SHP77 treated with DMSO at 0.1 percent for 48 hours (cell line): ENCODE data around the gene TCP11L2.
"Not testable (repeated sequence)": the region's sequence is repeated elsewhere in the genome, so short reads cannot be mapped to it uniquely, and the experiment has no call there.

Experiments used
- DNase-seq: peaks from one replicate; lab custom pipeline; 2025; lab: John Stamatoyannopoulos, UW

Gene TCP11L2

DNA sequence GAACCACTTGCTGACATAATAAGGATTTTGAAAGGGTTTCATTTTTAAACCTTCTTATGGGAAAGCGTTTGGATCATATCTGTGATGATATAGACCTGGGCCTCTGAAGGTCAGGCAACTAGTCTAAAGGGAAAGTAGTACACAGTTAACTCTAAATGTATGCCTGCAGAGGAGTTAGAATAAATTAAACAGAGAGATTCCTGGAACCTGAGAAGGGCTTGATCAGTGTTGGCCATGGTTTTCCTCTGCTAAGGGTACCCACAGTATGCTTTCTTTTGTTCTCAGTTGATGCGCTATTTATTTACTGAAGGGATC is 40.6 kb downstream of the TCP11L2 start:
- no peak for DNase-seq

DNA sequence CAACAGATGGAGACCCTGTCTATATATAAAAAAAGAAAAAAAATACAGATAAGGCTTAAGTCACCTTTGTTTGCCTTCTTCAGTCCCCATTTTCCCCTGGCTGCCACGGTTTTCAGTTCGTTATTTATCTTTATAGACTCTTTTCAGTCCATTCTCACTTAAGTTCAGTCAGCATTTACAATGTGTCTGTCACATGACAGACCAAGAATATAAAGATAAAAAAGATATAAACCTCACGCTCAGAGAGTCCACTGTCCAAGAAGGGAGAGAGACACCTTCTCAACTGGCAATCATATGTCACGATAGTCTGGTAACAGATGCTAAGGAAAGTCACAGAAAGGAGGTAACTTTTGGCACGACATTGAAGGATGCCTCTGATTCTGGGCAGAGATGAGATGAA is 41.6 kb downstream of the TCP11L2 start:
- no peak for DNase-seq

DNA sequence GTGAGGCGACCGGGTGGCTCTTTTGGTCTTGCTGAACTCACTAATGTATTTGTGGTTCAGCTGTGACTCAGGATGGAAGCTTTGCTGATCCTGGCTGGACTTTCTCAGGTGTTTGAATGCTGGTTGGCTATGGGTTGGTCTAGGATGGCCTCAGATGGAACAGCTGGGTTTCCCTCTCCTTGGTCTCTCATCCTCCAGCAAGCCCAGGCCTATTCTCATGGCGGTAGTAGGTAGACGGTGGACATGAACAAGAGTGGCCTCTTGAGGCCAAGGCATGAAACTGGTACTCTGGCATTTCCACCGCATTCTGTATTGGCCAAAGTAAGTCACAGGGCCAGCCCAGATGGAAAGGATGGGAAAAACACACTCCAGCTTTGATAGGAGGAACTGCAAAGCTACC is 43.2 kb downstream of the TCP11L2 start:
- DNase-seq, result no peak

DNA sequence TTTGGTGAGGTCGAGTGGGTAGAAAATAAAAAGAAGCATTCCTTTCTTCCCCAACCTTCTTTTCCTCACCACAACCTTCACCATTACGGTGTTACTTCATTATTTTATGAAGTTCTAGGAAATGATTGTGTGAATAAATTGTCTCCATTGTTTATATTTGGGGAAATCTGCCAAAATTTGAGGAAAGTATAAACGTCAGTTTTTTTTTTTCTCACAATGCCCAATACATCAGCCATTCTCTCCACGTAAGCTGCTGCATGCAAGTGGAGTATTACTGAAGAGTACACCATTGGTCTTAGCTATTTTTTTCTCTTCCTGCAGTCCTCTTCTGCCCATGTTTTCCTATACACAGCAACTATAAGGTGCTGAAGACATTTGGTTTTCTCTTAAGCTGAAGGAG is 45.9 kb downstream of the TCP11L2 start:
- no peak for DNase-seq

DNA sequence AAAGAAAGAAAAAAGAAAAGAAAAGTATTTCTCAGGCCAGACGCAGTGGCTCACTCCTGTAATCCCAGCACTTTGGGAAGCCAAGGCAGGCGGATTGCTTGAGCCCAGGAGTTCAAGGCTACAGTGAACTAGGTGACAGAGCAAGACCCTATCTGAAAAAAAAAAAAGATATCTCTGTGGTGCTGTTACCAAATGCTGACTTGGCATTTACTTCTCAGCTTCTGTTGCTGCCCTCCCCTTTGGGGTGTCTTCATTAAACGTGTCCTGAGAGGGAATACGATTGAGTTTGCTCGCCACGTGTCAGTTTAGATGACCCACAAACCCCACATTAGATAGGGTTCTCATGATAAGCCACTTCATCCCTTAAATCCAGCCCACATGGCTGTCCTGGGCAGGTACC is 50.6 kb downstream of the TCP11L2 start:
- DNase-seq, result no peak

DNA sequence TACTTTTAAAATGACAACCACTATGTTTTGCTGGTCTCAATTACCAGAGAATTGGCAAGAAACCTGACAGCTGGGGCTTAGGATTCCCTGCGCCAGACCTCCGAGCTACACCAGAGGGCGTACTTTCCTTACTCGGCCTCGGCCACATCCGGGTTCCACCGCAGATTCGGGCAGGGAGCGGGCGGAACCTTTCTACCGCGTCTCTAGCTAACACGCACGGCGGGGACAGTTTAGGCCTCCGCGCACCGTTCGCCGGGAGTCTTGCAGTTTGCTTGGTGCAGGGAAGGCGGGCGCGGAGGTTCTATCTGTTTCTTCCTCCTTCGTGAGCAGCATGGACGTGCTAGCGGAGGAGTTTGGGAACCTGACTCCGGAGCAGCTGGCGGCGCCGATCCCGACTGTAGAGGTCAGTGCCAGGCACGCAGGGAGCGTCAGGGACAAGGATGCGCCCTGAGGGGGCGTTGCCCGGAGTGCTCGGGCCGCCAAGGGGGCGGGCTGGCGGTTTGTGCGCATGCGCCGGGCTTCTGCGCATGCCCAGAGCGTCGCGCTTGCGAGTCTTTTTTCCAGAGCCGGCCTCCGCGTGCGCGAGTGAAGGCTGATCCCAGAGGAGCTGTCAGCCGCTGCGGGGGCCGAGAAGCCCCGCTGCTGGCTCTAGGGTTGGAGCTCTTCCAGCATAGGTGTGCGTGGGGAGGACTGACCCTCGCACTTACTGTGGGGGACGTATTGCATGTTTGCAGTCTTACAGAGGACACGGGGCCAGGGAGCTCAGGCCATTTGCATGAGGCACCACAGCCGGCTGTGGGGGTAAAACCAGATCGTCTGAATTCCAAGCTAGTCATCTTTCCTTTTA is 55.2 kb downstream of the TCP11L2 start, which contains the start of gene POLR3B:
TSS of gene POLR3B (plus strand) at position 200 of the 847 bp plus-strand sequence. CDS start at position 332, 132 bp downstream.
- peak; percentile 86 for DNase-seq

DNA sequence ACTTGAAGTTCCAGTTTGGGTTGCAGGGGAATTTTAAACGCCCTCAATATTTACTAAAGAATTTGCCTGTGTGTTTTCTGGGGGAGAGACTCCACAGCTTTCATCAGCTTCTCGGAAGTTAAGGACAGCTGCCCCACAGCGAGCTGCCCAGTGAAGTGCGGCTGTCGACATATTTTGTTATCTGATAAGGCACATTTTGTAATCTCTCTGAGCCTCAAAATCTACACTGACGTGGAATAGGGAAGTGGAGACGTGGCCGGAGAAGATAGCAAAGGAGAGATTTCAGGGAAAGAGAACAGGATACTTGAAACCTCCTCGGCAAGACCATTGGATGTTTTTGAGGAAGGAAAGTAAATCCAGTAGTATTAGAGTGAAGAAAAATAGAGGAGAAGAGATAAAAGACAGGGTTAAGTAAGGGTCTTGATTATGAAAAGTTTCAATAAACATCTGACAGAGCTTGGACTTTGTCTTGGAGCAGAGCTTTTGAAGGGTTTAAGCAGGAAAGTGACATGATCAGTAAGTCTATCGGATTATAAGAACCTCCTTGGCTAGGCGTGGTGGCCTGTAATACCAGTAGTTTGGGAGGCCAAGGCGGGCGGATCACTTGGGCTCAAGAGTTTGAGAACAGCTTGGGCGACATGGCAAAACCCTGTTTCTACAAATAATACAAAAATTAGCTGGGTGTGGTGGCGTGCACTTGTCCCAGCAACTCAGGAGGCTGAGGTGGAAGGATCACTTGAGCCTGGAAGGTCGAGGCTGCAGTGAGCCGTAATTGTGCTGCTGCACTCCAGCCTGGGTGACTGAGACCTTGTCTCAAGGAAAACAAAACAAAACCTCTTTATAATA is 56.1 kb downstream of the TCP11L2 start:
- DNase-seq, result no peak

DNA sequence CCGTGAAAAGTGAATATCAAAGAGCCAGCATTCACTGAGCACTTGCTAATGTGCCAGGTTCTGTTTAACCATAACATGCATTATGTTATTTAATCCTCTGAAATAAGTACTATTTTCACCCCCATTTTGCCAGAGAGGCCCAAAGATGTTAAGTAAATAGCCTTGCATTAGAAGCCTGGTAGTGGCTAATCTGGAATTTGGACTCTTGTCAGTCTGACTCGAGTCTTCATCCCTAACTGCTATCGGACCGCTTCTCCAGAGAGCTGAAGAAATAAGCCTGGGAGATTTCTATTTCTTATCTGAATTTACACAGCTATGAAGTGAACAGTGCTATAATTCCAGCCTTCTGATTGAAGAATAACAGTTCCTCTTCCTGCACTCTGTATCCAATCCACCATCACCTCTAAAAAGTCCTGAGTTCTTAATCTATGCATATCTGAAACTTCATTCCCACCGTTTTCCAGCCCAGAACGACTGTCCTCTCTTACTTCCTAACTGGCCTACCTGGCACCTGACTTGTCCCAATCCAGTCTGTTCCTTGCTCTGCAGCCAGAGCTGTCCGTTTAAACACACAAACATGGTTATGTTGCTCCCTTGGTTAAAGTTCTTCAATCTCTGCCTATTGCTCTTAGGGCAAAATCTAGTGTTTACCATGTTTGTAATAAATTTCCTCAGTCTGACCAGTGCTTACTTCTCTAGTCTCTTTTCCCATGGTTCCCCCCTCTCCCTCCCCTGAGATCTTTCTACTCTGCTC is 57.3 kb downstream of the TCP11L2 start:
- no peak for DNase-seq

DNA sequence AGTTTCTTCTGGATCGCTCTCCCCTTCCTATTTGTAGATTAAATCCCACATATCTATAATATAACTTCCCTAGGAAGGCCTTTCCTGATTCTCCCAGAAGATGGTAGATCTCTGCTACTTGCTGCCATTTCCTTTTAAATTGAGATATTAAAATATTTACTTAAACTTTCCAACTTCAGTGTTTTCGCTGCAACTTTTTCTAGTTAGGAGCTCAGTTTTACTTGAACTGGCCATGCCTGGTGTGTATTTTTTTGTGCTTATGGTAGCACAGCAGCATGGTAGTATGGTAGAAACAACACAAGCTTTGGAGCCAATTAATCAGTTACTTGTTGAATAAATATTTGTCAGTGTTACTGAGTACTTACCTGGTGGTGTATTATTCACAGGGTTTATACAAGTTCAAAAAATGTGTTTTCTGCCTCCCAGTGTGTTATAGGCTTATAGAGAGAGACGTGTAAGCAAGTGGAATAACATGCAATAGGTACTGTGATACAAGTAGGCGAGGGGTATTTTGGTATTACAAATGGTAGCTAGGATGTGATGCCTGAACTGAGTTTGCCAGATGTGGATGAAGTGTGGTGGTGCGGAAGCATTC is 58.0 kb downstream of the TCP11L2 start:
- DNase-seq, result no peak

DNA sequence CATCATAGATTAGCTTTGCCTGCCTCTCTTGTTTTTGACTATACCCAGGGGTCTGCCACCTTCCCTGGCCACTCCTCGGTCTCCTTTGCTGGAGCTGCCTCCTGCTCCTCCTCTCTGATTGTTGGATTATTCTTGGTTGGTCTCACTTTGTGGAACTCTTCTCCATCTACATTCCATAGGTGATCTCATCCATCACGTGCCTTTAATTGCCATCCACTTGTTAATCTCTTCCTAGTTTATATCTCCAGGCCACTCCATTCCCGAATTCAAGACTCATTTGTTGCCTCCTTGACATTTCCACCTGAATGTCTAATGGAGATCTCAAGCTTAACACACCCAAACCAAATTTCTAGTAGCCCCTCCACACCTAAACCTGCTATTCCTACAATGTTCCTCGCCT is 60.4 kb downstream of the TCP11L2 start:
- DNase-seq, result no peak

DNA sequence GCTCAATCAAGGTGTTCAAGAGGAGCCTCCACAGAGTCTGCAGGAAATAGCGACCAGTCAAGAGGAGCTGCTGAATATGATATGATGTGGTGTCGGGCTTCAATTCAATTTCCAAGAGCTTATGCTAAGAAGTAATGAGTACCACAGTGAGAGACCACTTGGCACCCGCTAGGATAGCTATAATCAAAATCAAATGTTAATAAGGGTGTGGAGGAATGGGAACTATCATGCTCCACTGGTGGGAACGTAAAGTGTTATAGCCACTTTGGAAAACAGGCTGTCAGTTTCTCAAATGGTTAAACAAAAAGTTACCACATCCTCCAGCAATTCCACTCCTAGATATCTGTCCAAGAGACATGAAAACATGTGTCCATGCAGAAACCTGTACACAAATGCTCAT is 61.7 kb downstream of the TCP11L2 start:
- DNase-seq, result no peak

DNA sequence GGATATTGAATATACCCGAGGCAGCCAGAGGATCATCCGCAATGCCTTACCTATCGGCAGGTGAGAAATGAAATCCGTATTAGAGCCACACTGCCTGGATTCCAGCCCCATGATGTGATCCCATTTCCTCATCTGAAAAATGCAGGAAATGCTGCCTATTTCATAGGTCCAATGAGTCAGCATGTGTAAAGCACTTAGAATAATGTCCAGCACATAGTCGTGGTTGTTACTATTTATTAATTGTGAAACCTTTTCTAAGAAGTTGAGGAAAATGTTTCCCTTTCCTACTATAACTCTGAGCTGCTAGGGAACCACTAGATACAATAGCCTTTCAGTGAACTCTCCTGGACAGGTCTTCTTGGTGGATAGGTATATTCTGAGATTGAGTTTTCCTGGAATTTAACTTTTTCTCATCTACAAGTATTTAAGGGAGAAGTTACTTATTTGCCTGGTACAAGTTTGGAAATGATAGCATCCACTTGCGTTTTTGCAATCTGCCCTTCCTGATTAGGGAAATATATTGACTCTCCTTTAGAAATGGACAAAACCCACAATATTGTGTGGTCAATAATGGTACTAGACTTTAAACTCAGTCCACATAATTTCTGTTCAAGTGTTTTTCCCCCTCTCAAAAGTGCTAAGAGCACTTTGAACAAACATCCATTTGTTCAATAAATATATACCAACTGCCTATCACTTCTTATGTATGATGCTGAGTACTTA is 67.3 kb downstream of the TCP11L2 start:
- no peak for DNase-seq

DNA sequence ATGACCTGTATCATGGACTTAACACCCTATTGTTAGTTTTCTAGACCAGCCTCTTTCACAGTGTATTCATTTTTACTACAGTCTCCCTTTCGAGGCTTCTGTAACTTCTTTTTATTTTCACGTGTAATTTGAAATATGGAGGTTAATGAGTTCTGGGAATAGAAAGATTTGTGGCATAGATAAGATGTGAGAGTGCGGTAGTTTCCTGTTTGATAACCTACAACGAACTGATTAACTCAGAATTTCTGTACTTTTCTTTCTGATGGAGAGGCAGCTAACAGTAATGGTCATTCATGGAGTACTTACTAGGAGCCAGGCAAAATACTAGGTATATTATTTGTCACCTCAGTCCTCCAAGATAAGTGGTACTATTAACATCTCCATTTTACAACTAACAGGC is 76.3 kb downstream of the TCP11L2 start:
- no peak for DNase-seq

DNA sequence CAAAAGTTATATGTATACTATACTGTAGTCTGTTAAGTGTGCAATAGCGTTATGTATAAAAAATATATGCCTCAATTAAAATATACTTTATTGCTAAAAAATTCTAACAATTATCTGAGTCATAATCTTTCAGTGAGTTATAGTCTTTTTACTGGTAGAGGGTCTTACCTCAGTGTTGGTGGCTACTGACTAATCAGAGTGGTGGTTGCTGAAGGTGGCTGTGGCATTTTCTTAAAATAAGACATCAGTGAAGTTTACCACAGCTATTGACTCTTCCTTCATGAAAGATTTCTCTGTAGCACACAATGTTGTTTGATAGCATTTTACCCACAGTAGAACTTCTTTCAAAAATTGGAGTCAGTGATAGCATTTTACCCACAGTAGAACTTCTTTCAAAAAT is 78.4 kb downstream of the TCP11L2 start:
- DNase-seq, result no peak

DNA sequence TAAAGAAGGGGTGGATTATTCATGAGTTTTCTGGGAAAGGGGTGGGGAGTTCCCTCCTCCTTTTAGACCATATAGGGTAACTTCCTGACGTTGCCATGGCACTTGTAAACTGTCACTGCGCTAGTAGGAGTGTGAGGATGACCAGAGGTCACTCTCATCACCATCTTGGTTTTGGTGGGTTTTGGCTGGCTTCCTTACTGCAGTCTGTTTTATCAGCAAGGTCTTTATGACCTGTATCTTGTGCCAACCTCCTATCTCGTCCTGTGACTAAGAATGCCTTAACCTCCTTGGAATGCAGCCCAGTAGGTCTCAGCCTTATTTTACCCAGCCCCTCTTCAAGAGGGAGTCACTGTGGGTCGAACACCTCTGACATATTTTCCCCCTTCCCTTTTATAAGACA is 79.3 kb downstream of the TCP11L2 start:
- not testable (repeated sequence) for DNase-seq

DNA sequence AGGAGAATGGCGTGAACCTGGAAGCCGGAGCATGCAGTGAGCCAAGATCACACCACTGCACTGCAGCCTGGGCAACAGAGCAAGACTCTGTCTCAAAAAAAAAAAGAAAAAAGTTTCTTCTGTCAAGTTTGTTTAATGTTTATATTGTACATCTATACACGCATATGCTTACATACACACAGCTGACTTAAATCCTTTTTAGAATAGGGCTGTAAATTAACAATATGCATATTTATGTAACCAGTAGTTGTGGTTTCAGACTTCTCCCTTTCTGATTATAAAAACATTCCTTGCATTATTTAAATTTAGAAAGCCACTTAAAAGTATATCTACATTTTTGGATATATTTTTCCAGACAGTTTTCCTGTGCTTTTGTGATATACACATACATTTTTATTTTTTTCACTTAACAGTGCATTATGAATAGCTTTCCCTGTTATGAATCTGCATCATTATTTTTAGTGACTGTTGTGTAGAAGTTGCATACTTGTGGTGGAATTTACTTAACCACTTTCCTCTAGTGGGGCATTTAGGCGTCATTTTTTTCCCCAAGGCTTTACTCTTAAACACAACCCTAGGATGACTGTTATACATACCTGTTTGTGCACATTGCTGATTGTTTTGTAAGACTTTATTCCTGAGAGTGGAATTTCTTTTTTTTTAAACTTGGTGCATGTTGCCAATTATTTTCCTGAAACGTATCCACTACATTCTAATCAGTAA is 84.4 kb downstream of the TCP11L2 start:
- no peak for DNase-seq

DNA sequence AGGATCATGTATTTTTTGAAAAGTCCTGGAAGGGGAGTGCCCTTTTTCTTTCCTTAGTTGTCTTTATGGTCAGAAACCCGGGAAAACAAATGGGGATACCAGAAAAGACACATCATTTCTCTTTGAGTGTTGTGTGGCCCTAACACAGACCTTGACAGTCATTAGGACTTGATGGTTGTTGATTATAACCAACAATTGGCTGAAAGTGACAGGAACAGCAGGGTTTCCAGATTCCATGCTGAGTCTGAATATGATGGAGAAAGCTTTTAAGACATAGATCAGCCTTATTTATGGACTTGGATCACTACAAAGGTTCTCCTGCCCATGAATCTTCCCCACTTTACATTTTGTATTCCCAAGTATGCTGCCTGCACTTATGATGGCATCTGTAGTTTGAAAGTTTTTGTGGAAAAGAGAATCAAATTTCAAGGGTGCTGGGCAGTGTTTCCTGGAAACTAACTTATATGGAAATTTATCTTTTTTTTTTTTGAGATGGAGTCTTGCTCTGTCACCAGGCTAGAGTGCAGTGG is 85.4 kb downstream of the TCP11L2 start:
- DNase-seq, result no peak

DNA sequence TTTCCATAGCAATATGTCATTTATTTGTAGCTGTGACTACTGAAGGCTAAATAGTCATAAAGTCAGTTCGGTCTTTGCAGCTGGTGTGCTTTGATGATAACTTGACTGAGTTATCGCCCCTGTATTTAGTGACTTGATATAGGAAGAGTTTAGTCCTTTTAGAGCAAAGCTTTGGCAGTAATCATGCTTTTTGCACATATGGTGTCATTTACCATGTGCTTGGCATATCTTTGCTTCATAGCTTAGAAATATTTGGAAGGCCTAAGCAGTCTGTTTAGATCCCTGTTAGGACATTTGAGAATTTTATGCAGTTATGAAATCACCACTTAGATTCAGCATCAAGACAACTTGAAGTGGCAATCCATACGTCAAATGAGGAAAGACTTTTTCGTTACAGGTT is 86.6 kb downstream of the TCP11L2 start:
- DNase-seq, result no peak

DNA sequence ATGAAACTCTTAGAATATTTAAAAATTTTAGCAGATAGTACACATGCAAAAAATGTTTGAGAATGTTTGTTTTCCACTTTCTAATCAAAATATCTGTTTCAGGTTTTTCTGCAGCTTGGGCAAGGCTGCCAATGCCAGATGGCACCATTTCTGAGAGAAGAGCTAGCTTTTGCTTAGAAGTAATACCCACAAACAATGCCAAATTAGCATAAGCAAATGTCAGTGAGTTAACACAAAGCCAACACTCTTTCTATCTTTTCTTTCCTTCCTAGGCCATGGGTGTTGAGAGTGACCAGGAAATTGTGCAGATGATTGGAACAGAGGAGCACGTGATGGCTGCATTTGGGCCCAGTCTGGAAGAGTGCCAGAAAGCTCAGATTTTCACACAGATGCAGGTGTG is 90.2 kb downstream of the TCP11L2 start:
- no peak for DNase-seq
